AML-193 (cell line): Measurements from ENCODE around the gene YPEL5.
A peak's percentile ranks its signal among the peaks of the same experiment; 100 is the strongest.
"Not testable (repeated sequence)": the region's sequence is repeated elsewhere in the genome, so short reads cannot be mapped to it uniquely, and the experiment has no call there.

Experiments used
- DNase-seq, 2 experiments: peaks; one replicate each; lab custom pipeline; 2025; lab: John Stamatoyannopoulos, UW

The YPEL5 gene

GRCh38 chr2:30146337-30147195 lies at the start of gene YPEL5:
YPEL5 (plus strand) TSS chr2:30147007; CDS start chr2:30156652, 9,645 bp downstream.
- peak; percentile 100 for DNase-seq

- no peak for DNase-seq
Observed at GRCh38 chr2:30098266-30099005, 48.4 kb upstream of the YPEL5 start.

- not testable (repeated sequence) for DNase-seq
Observed at GRCh38 chr2:30099366-30099765, 47.4 kb upstream of the YPEL5 start.

GRCh38 chr2:30100691-30101090 lies 46.1 kb upstream of the YPEL5 start:
- DNase-seq: not testable (repeated sequence)

- DNase-seq: no peak
Observed at GRCh38 chr2:30104307-30104706, 42.5 kb upstream of the YPEL5 start.

- no peak for DNase-seq
Observed at GRCh38 chr2:30105556-30105955, 41.3 kb upstream of the YPEL5 start.

- DNase-seq: no peak
Observed at GRCh38 chr2:30106543-30106942, 40.3 kb upstream of the YPEL5 start.

GRCh38 chr2:30108192-30108591 lies 38.6 kb upstream of the YPEL5 start:
- no peak for DNase-seq

- no peak for DNase-seq
Observed at GRCh38 chr2:30108851-30109250, 38.0 kb upstream of the YPEL5 start.

- peak; percentile 52 to 64 for DNase-seq
Observed at GRCh38 chr2:30109856-30110255, 37.0 kb upstream of the YPEL5 start.

- no peak for DNase-seq
Observed at GRCh38 chr2:30110773-30111172, 36.0 kb upstream of the YPEL5 start.

- not testable (repeated sequence) for DNase-seq
Observed at GRCh38 chr2:30111186-30111585, 35.6 kb upstream of the YPEL5 start.

GRCh38 chr2:30112561-30112960 lies 34.2 kb upstream of the YPEL5 start:
- DNase-seq: no peak

- no peak for DNase-seq
Observed at GRCh38 chr2:30113617-30114293, 33.1 kb upstream of the YPEL5 start.

- peak; percentile 51 to 67 for DNase-seq
Observed at GRCh38 chr2:30115141-30115980, 31.4 kb upstream of the YPEL5 start.

- no peak for DNase-seq
Observed at GRCh38 chr2:30115981-30116285, 30.9 kb upstream of the YPEL5 start.

GRCh38 chr2:30122362-30122761 lies 24.4 kb upstream of the YPEL5 start:
- no peak for DNase-seq

GRCh38 chr2:30127016-30127893 lies 19.6 kb upstream of the YPEL5 start:
- DNase-seq: no peak

- DNase-seq: no peak
Observed at GRCh38 chr2:30134582-30134981, 12.2 kb upstream of the YPEL5 start.

- no peak for DNase-seq
Observed at GRCh38 chr2:30135541-30135940, 11.3 kb upstream of the YPEL5 start.
